ENCODE data around the gene NOC2L. TPM values are rescaled to one million over a fixed set of nuclear protein-coding genes. Genes with fewer than 3 reads are reported as not detected.

Gene NOC2L
- total and polyA plus RNA-seq, 9 of the 15 experiments (the other 6 are each of a cell fraction or from before 2014, with no cell fraction given) = 4.0 to 410 (median 200) TPM

- TF ChIP-seq REST (IDR thresholded peaks at IDR 0.05; ENCODE audit: borderline replicate concordance) = 0 out of 2 replicates have a peak, but pooled peaks have one; percentile 22
- no peak for TF ChIP-seq REST (CRISPR knock-in tag; IDR thresholded peaks at IDR 0.05; ENCODE audit: low read depth)
- TF ChIP-seq ZC3H4 (CRISPR knock-in tag; IDR thresholded peaks at IDR 0.05; ENCODE audit: borderline replicate concordance) = 0 out of 2 replicates have a peak, but pooled peaks have one; percentile 22
These were observed 46.9 kb downstream of the NOC2L start (continued) for GRCh38 chr1:911875-912739.
